Measurements from ENCODE around the gene NKAIN1. TPM values are rescaled to one million over a fixed set of nuclear protein-coding genes. Genes with fewer than 3 reads are reported as not detected.

NKAIN1 gene
- total RNA-seq, 1 experiment from 2014 or later, result 2.9 TPM

GRCh38 chr1:31238986-31239613 is 587 bp downstream of the NKAIN1 start:
- in situ Hi-C loops (cut with HindIII; ENCODE audit: low pct_unique_long_range_greater_than_20kb, low sequenced_read_pairs), result no loop called here
- no peak for DNase-seq (ENCODE audit: low read depth, low spot score)

DNA sequence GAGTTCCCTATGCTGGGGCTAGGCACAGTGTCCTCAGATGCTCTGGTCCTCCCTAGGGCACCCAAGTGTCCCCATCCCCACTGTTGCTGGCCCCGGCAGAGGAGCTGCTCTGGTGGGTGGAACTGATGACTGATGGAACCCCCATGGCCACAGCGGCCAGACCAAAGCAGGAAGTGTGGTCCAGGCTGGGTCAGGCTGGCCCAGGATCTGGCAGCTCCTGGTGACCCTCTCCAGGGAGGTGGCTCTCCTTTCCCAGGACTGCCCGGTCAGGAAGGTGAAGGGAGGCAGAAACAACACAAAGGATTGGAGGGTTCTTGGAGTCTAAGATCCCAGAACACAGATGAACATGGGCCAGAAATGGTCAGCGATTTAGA is 1.1 kb downstream of the NKAIN1 start:
- DNase-seq (ENCODE audit: low read depth, low spot score), result no peak
- in situ Hi-C loops (cut with HindIII; ENCODE audit: low pct_unique_long_range_greater_than_20kb, low sequenced_read_pairs), result no loop called here

DNA sequence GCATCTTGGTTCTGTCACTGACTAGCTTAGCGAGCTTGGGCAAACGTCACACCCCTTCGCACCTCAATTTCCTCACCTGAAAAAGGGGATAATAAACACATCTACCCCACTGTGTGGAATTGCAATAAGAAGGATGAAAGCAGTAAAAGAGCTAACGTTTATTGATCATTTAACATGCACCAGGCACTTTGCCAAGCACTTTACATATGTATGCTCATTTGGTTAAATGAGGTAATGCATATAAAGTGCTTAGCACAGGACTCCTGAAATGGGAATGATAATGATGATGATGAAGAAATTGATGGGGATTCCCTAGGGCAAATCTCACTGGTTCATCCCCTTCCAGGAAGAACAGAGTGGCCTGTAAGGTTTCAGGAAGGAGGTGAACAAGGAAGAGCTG is 4.8 kb downstream of the NKAIN1 start:
- no peak for DNase-seq (ENCODE audit: low read depth, low spot score)
- in situ Hi-C loops (cut with HindIII; ENCODE audit: low pct_unique_long_range_greater_than_20kb, low sequenced_read_pairs), result no loop called here

DNA sequence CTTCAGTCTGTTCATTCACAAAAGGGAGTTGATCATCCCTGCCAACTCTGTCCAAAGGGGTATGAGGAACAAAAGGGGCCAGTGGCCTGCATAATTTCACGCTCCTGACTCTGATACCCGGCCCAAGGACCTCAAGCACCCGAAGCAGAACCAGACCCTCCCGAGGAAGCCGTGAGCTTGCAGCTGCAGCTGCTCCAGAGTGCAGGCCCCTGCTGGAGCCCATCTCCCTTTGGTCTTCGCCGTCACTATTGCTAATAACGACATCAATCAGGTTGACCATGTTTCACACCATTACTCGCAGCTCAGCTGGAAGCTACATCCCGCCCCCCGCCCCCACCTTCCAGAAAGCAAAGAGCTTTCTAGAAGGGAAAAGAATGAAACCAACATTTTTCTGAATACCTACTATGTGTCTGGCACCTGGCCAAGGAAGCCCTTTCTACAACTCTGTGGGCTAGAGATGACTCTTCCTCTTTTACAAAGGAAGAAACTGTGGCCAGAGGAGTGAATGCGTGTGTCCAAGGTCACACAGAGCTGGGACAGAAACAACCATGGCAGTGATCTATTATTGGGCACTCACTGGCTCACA is 5.5 kb downstream of the NKAIN1 start:
- DNase-seq (ENCODE audit: low read depth, low spot score), result no peak
- in situ Hi-C loops (cut with HindIII; ENCODE audit: low pct_unique_long_range_greater_than_20kb, low sequenced_read_pairs), result no loop called here

- in situ Hi-C loops (cut with HindIII; ENCODE audit: low pct_unique_long_range_greater_than_20kb, low sequenced_read_pairs), result no loop called here
- no peak for DNase-seq (ENCODE audit: low read depth, low spot score)
Measured at GRCh38 chr1:31232689-31233088, 7.0 kb downstream of the NKAIN1 start.

DNA sequence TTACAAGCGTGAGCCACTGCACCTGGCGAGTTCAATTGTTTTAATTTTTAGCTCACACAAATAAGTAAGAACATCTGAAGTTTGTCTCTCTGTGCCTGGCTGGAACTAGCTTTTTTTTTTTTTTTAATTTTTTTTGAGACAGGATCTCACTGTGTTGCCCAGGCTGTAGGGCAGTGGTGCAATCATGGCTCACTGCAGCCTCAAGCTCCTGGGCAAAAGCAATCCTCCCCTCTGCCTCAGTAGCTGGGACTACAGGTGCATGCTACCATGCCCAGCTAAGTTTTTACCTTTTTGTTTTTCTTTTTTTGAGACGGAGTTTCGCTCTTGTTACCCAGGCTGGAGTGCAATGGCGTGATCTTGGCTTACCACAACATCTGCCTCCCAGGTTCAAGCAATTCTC is 7.9 kb downstream of the NKAIN1 start:
- no peak for DNase-seq (ENCODE audit: low read depth, low spot score)
- in situ Hi-C loops (cut with HindIII; ENCODE audit: low pct_unique_long_range_greater_than_20kb, low sequenced_read_pairs), result no loop called here

DNA sequence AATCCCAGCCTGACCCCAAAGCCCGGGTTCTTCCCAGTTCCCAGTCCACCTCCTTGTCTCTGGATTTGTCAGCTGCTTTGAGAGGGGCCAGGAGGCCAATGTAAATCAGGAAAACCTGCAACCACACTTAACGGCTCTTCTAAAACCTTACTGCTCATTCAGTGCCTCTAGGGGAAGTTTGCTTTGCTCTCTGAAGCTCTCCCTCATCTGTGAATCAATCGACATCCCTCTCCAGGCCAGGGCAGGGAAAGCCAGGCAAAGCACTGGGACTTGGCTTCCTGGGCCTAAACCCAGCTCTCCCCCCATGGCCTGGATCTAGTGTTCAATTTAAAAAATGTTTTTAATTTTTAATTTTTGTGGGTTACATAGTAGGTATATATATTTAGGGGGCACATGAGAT is 9.3 kb downstream of the NKAIN1 start:
- DNase-seq (ENCODE audit: low read depth, low spot score), result no peak
- in situ Hi-C loops (cut with HindIII; ENCODE audit: low pct_unique_long_range_greater_than_20kb, low sequenced_read_pairs), result no loop called here

- in situ Hi-C loops (cut with HindIII; ENCODE audit: low pct_unique_long_range_greater_than_20kb, low sequenced_read_pairs), result no loop called here
- no peak for DNase-seq (ENCODE audit: low read depth, low spot score)
Measured at GRCh38 chr1:31228986-31229385, 10.7 kb downstream of the NKAIN1 start.

GRCh38 chr1:31227891-31228568 is 11.7 kb downstream of the NKAIN1 start:
- in situ Hi-C loops (cut with HindIII; ENCODE audit: low pct_unique_long_range_greater_than_20kb, low sequenced_read_pairs), result no loop called here
- no peak for DNase-seq (ENCODE audit: low read depth, low spot score)

GRCh38 chr1:31224068-31224467 is 15.6 kb downstream of the NKAIN1 start:
- in situ Hi-C loops (cut with HindIII; ENCODE audit: low pct_unique_long_range_greater_than_20kb, low sequenced_read_pairs), result no loop called here
- DNase-seq (ENCODE audit: low read depth, low spot score), result no peak

GRCh38 chr1:31222176-31222575 is 17.5 kb downstream of the NKAIN1 start:
- in situ Hi-C loops (cut with HindIII; ENCODE audit: low pct_unique_long_range_greater_than_20kb, low sequenced_read_pairs), result no loop called here
- no peak for DNase-seq (ENCODE audit: low read depth, low spot score)

- in situ Hi-C loops (cut with HindIII; ENCODE audit: low pct_unique_long_range_greater_than_20kb, low sequenced_read_pairs), result no loop called here
- DNase-seq (ENCODE audit: low read depth, low spot score), result no peak
Measured at GRCh38 chr1:31221072-31221471, 18.6 kb downstream of the NKAIN1 start.

DNA sequence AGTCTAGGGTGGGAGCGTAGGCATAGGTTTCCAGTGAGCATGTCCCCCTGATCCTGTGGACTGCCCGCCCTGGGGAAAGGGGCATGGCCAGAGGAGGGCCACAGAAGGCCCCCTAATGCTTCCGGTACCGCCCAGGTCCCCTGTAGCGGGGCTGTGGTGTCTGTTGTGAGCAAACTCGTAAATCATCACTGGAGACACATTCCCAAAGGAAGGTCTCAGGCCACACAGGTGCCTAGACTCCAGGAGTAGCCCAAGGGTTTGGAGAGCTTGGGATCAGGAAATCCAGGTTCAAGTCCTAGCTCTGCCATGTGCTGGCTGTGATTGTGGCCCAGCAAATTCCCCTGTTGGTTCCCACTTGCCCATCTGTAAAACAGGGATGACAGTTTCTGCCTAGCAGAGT is 20.2 kb downstream of the NKAIN1 start:
- DNase-seq (ENCODE audit: low read depth, low spot score), result no peak
- in situ Hi-C loops (cut with HindIII; ENCODE audit: low pct_unique_long_range_greater_than_20kb, low sequenced_read_pairs), result no loop called here

GRCh38 chr1:31218705-31219104 is 21.0 kb downstream of the NKAIN1 start:
- DNase-seq (ENCODE audit: low read depth, low spot score), result no peak
- in situ Hi-C loops (cut with HindIII; ENCODE audit: low pct_unique_long_range_greater_than_20kb, low sequenced_read_pairs), result no loop called here

DNA sequence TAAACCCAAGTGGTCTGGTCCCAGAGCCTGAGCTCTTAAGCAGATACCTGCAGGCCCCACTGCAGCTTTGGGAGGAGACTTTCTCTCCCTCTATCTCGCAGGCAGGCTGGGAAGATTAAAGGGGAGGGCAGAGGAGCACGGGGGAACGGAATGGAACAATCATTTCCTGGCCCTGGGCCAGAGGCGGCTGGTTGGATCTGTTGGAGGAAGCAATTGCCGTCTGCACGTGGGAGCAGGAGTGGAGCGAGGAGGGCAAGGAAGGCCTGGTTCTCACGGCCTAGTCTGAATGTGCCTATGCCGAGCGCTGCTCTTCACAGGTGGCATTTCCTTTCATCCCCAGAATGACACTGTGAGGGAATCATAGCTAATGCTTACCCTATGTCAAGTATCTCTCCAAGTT is 23.7 kb downstream of the NKAIN1 start:
- DNase-seq (ENCODE audit: low read depth, low spot score), result no peak
- in situ Hi-C loops (cut with HindIII; ENCODE audit: low pct_unique_long_range_greater_than_20kb, low sequenced_read_pairs), result no loop called here

DNA sequence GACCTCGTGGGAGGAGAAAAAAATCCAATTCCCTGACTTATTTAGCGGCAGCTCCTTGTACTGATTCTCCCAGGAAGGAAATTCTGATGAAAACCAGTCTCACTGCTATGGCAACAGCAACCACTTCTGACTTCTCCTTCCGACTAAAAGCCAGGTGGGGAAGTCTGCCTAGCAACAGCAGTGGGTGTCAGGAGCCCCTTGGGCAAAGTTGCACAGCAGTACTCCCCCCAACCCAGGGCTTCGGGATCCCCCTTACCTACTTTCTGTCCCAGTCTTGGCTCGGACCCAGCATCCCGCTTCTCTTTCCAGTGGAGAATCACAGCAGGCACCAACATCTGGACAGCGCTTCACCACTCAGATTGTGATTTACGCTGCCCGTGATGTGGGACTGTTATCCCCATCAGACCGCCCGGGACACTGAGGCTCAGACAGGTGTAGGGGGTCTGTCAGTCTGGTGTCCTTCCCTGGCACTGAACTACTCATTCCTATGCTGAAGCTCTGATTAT is 24.6 kb downstream of the NKAIN1 start:
- no peak for DNase-seq (ENCODE audit: low read depth, low spot score)
- in situ Hi-C loops (cut with HindIII; ENCODE audit: low pct_unique_long_range_greater_than_20kb, low sequenced_read_pairs), result no loop called here

DNA sequence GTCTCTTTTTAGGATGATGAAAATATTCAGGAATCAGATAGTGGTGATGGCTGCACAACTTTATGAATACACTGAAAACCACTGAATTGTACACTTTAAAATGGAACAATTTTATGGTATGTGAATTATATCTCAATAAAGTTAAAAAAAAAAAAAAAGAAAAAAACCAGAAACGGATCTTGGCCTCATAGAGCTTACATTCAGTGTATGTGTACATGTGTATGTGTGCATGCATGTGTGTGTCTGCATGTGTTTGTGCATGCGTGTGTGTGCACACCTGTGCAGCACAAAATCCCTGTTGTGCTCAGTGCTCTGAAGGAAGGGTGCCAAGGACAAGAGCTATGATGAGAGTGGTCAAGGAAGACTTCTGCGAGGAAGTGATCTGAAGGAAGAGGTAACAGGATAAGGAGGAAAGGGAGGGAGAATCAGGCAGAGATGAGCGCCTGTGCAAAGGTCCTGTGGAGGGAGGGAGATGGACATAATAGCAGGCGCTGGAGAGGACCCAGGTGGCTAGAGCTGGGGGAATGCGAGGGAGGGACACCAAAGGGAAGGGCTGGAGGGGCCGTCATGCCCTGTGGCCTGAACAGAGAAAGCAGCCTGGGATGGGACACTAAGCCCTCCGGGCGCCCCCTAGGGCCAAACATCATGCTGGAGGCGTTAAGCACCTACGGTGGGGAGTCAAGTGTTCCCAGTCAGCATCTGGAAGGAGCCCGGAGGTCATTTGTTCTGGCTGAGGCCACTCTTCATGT is 25.2 kb downstream of the NKAIN1 start:
- no peak for DNase-seq (ENCODE audit: low read depth, low spot score)
- in situ Hi-C loops (cut with HindIII; ENCODE audit: low pct_unique_long_range_greater_than_20kb, low sequenced_read_pairs), result no loop called here

- DNase-seq (ENCODE audit: low read depth, low spot score), result no peak
- in situ Hi-C loops (cut with HindIII; ENCODE audit: low pct_unique_long_range_greater_than_20kb, low sequenced_read_pairs), result no loop called here
Measured at GRCh38 chr1:31208361-31208945, 31.2 kb downstream of the NKAIN1 start.
